Heart left ventricle (tissue), 13 donors: ENCODE measurements around the gene RMP24.

Experiments used
- POLR2A ChIP-seq, 2 donors: fragments of 450-650 bp; IDR thresholded peaks; one replicate each; pipeline ENCODE4 v1.6.1; 2017; ENCODE audit warnings: antibody characterized with exemption in 2 of 2, mild to moderate bottlenecking in 2 of 2, moderate library complexity in 2 of 2
- TF ChIP-seq, protein P1 (sequence below), 12 donors: fragments of 200-600 bp; sonication (generic) in 4 of 12; IDR thresholded peaks; one replicate each; pipeline versions ENCODE4 v1.5.0 to v1.8.0; 2018 to 2022; ENCODE audit warnings: antibody characterized with exemption in 12 of 12, mild to moderate bottlenecking in 5 of 12
- donor health status: ischemic (EF 13 %, LVEDD 7.1; RV severe dilation, severe dysfunction).
- donor health status: DM: no; HTN: yes; CAD: no.
- donor health status: DM: no; HTN: no; CAD: no.
- donor health status: ischemic (EF 25% LVEDD 6.9; RV normal size, moderate dysfunction).
- donor health status: ischemic (EF 25% LVEDD 5.7; RV mildly dilated, moderate dysfunction).
- donor health status: ischemic (EF 35%, LVEDD 5.7; RV mildly dilated, moderate dysfunction).
- donor health status: nonischemic (EF 11% LVEDD 7.7; RV severe dilation, severe dysfunction).
- donor health status: DM: yes; HTN: yes; CAD: no.
- donor health status: PGD.
- donor health status: ischemic (EF 29% LVEDD 5.4; RV normal size, mild dysfunction).
- donor health status: nonischemic (EF 23%, LVEDD 6.1; RV moderate dilation, normal function).

DNA sequence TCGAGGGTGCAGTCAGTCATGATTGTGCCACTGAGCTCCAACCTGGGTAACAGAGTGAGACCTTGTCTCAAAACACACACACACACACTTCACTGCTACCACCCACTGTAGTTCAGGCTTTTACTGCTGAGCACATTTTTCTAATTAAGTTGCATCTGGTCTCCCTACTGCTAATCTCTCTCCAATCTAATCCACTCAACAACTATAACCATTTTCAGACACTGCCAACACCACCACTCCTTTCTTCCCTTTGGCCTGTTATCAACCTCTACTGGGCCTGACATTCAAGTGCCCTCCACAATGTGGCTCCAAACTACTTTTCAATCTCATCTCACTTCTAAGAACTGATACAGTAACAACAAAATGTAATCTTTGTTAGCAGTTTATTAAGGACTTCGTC, 44.8 kb downstream of the RMP24 start:
- no peak for TF ChIP-seq POLR2A (IDR thresholded peaks at IDR 0.05)
- TF ChIP-seq, protein P1, sequence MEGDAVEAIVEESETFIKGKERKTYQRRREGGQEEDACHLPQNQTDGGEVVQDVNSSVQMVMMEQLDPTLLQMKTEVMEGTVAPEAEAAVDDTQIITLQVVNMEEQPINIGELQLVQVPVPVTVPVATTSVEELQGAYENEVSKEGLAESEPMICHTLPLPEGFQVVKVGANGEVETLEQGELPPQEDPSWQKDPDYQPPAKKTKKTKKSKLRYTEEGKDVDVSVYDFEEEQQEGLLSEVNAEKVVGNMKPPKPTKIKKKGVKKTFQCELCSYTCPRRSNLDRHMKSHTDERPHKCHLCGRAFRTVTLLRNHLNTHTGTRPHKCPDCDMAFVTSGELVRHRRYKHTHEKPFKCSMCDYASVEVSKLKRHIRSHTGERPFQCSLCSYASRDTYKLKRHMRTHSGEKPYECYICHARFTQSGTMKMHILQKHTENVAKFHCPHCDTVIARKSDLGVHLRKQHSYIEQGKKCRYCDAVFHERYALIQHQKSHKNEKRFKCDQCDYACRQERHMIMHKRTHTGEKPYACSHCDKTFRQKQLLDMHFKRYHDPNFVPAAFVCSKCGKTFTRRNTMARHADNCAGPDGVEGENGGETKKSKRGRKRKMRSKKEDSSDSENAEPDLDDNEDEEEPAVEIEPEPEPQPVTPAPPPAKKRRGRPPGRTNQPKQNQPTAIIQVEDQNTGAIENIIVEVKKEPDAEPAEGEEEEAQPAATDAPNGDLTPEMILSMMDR (IDR thresholded peaks at IDR 0.05) = no peak
